Measurements from ENCODE around the gene TPTE.
"Not testable (repeated sequence)": the region's sequence is repeated elsewhere in the genome, so short reads cannot be mapped to it uniquely, and the experiment has no call there.

The TPTE gene

GRCh38 chr21:10616061-10616460, 94.7 kb downstream of the TPTE start:
- not testable (repeated sequence) for H3K4me3 ChIP-seq (ENCODE audit: insufficient read length, low read depth); H3K9me3 ChIP-seq (ENCODE audit: insufficient read depth, low read length)

GRCh38 chr21:10616535-10616934, 95.2 kb downstream of the TPTE start:
- Histone ChIP-seq H3K4me1 (ENCODE audit: insufficient read depth, insufficient read length) (no peaks in the 10 kb centered on the region), H3K27me3 (ENCODE audit: insufficient read depth, insufficient read length) (no peaks in the 10 kb centered on the region), H3K4me3 (ENCODE audit: insufficient read length, low read depth) (no peak overlapping the region), H3K9me3 (ENCODE audit: insufficient read depth, low read length) (no peaks in the 10 kb centered on the region), H3K9ac (ENCODE audit: insufficient read length, low read depth) (no peak overlapping the region), H3K36me3 (ENCODE audit: insufficient read depth, insufficient read length, low read length) (no peaks in the 10 kb centered on the region)
- TF ChIP-seq SUZ12 (IDR thresholded peaks at IDR 0.05; ENCODE audit: extremely low read depth, insufficient read depth, insufficient read length) (no peak), YY1 (IDR thresholded peaks at IDR 0.05; ENCODE audit: insufficient read depth, insufficient read length) (no peak), ZNF274 (IDR thresholded peaks at IDR 0.05; ENCODE audit: low read depth, low read length) (no peak)
- no peak for DNase-seq (ENCODE audit: low read depth, low spot score)

More at GRCh38 chr21:10616061-10616460, 94.7 kb downstream of the TPTE start:
- not testable (repeated sequence) for DNase-seq (ENCODE audit: low read depth, low spot score); H3K4me1 ChIP-seq (ENCODE audit: insufficient read depth, insufficient read length); H3K27me3 ChIP-seq (ENCODE audit: insufficient read depth, insufficient read length); H3K36me3 ChIP-seq (ENCODE audit: insufficient read depth, insufficient read length, low read length); H3K9ac ChIP-seq (ENCODE audit: insufficient read length, low read depth)

- not testable (repeated sequence) for H3K27me3 ChIP-seq (ENCODE audit: insufficient read depth, insufficient read length); H3K9me3 ChIP-seq (ENCODE audit: insufficient read depth, low read length); H3K4me1 ChIP-seq (ENCODE audit: insufficient read depth, insufficient read length); H3K9ac ChIP-seq (ENCODE audit: insufficient read length, low read depth); H3K4me3 ChIP-seq (ENCODE audit: insufficient read length, low read depth); DNase-seq (ENCODE audit: low read depth, low spot score); H3K36me3 ChIP-seq (ENCODE audit: insufficient read depth, insufficient read length, low read length)
These were observed 95.9 kb downstream of the TPTE start for GRCh38 chr21:10617133-10617752.

GRCh38 chr21:10627316-10627863, 106.0 kb downstream of the TPTE start:
- Histone ChIP-seq H3K9me3 (ENCODE audit: insufficient read depth, low read length) (peaks cover 5% of the 10 kb centered on the region; the same call in 1 of the 2 replicates), H3K4me1 (ENCODE audit: insufficient read depth, insufficient read length) (no peaks in the 10 kb centered on the region)

GRCh38 chr21:10629239-10629638, 107.9 kb downstream of the TPTE start:
- H3K9ac ChIP-seq (ENCODE audit: insufficient read length, low read depth); H3K27me3 ChIP-seq (ENCODE audit: insufficient read depth, insufficient read length); H3K4me1 ChIP-seq (ENCODE audit: insufficient read depth, insufficient read length); H3K4me3 ChIP-seq (ENCODE audit: insufficient read length, low read depth); DNase-seq (ENCODE audit: low read depth, low spot score); H3K36me3 ChIP-seq (ENCODE audit: insufficient read depth, insufficient read length, low read length); H3K9me3 ChIP-seq (ENCODE audit: insufficient read depth, low read length): not testable (repeated sequence)

More at GRCh38 chr21:10627316-10627863, 106.0 kb downstream of the TPTE start:
- no peak overlapping the region for H3K4me3 ChIP-seq (ENCODE audit: insufficient read length, low read depth)
- TF ChIP-seq YY1 (IDR thresholded peaks at IDR 0.05; ENCODE audit: insufficient read depth, insufficient read length), result no peak
- TF ChIP-seq SUZ12 (IDR thresholded peaks at IDR 0.05; ENCODE audit: extremely low read depth, insufficient read depth, insufficient read length), result no peak
- TF ChIP-seq ZNF274 (IDR thresholded peaks at IDR 0.05; ENCODE audit: low read depth, low read length), result no peak
- no peak for DNase-seq (ENCODE audit: low read depth, low spot score)
- no peaks in the 10 kb centered on the region for H3K27me3 ChIP-seq (ENCODE audit: insufficient read depth, insufficient read length)
- H3K36me3 ChIP-seq (ENCODE audit: insufficient read depth, insufficient read length, low read length), result no peaks in the 10 kb centered on the region
- no peak overlapping the region for H3K9ac ChIP-seq (ENCODE audit: insufficient read length, low read depth)

GRCh38 chr21:10630829-10631228, 109.4 kb downstream of the TPTE start:
- H3K9me3 ChIP-seq (ENCODE audit: insufficient read depth, low read length); H3K9ac ChIP-seq (ENCODE audit: insufficient read length, low read depth); H3K4me3 ChIP-seq (ENCODE audit: insufficient read length, low read depth); H3K4me1 ChIP-seq (ENCODE audit: insufficient read depth, insufficient read length); H3K27me3 ChIP-seq (ENCODE audit: insufficient read depth, insufficient read length); DNase-seq (ENCODE audit: low read depth, low spot score); H3K36me3 ChIP-seq (ENCODE audit: insufficient read depth, insufficient read length, low read length): not testable (repeated sequence)

- DNase-seq (ENCODE audit: low read depth, low spot score); H3K27me3 ChIP-seq (ENCODE audit: insufficient read depth, insufficient read length); H3K9ac ChIP-seq (ENCODE audit: insufficient read length, low read depth); H3K9me3 ChIP-seq (ENCODE audit: insufficient read depth, low read length); H3K36me3 ChIP-seq (ENCODE audit: insufficient read depth, insufficient read length, low read length); H3K4me3 ChIP-seq (ENCODE audit: insufficient read length, low read depth); H3K4me1 ChIP-seq (ENCODE audit: insufficient read depth, insufficient read length): not testable (repeated sequence)
These were observed 109.9 kb downstream of the TPTE start for GRCh38 chr21:10631316-10631715.

GRCh38 chr21:10638144-10638543, 116.8 kb downstream of the TPTE start:
- H3K9me3 ChIP-seq (ENCODE audit: insufficient read depth, low read length); H3K4me3 ChIP-seq (ENCODE audit: insufficient read length, low read depth); H3K36me3 ChIP-seq (ENCODE audit: insufficient read depth, insufficient read length, low read length); H3K4me1 ChIP-seq (ENCODE audit: insufficient read depth, insufficient read length); H3K27me3 ChIP-seq (ENCODE audit: insufficient read depth, insufficient read length); H3K9ac ChIP-seq (ENCODE audit: insufficient read length, low read depth); DNase-seq (ENCODE audit: low read depth, low spot score): not testable (repeated sequence)

All from NT2/D1 (cell line).